AG09319 (cell line): Measurements from ENCODE around the gene BRPF3.

ENCODE experiments used
- DNase-seq: peaks from one replicate; pipeline ENCODE4 v3.0.0-alpha.2; 2010; ENCODE audit warnings: low read depth; ENCODE audit errors: extremely low read depth
- CTCF ChIP-seq: IDR thresholded peaks from 2 replicates; pipeline ENCODE4 v1.5.1; 2011; ENCODE audit warnings: low read depth, mild to moderate bottlenecking, inconsistent platforms, low read length, moderate library complexity

Gene BRPF3

GRCh38 chr6:36169023-36170007 lies 27.2 kb upstream of the BRPF3 start:
- TF ChIP-seq CTCF = no peak
- DNase-seq = no peak

DNA sequence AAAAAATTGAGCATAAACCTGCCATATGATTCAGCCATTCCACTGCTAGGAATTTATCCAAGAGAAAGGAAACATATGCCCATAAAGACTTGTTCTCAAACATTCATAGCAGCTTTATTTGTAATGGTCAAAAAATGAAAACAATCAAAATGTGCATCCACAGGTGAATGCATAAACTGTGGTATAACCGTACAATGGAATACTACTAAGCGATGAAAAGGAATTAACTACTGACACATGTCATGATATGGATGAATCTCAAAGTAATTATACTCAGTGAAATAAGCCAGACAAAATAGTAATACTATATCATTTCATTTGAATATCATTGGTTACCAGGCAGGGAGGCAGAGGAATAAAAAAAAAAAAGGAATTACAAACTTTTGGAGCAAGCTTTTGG lies 25.8 kb upstream of the BRPF3 start:
- no peak for DNase-seq
- TF ChIP-seq CTCF = no peak

- DNase-seq = no peak
- no peak for TF ChIP-seq CTCF
Observed at GRCh38 chr6:36171573-36171972, 25.0 kb upstream of the BRPF3 start.

DNA sequence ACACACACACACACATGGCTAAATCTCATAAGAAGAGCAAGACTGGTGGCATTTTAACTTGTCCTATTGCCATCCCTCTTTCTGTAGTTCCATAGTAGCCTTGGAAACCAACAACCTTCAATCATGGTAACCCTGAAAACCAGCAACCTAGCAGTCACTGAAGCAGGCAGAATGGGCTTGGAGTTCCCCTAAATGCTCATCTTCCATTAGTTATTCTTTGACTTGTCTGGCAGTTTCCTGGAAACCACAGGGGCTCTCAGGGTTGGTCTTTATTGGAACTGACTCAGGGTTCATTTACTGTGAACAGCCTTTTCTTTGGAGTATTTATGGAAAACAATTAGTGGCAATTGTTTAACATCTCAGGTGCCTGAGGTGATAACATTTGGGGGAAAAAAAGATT lies 19.4 kb upstream of the BRPF3 start:
- no peak for DNase-seq
- TF ChIP-seq CTCF = no peak

GRCh38 chr6:36178544-36178943 lies 18.0 kb upstream of the BRPF3 start:
- DNase-seq = no peak
- TF ChIP-seq CTCF = no peak

DNA sequence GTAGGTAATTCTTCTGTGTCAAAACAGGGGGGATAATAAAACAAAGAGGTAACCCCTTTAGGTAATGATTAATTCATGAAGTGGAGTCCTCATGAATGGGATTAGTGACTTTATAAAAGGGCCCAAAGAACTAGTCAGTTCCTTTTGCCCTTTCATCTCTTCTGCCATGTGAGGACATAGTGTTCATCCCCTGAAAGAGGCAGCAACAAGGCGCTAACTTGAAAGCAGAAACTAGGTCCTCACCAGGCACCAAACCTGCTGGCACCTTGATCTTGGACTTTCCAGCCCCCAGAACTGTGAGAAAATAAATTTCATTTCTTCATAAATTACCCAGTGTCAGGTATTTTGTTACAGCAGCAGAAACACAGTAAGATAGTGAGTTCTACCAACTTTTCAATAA lies 16.4 kb upstream of the BRPF3 start:
- TF ChIP-seq CTCF = no peak
- DNase-seq = no peak

DNA sequence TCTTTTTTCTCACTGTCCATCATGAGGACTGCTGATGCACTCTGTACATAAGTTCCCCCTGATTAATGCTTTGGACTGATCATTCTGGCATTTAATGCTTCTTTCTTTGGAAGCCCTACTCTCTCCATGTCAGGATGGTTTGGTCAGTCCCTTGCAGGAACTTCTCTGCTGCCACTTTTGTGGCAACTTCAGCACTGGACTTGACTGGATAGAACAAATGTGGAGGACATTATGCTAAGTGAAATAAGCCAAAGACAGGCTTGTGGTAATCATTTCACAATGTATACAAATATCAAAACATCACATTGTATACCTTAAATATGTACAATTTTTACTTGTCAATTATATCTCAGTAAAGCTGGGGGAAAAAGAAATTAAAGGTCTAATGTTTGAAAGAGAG lies 12.2 kb upstream of the BRPF3 start:
- no peak for DNase-seq
- no peak for TF ChIP-seq CTCF
